OCI-LY7 (cell line): ENCODE results near the gene ANO2. TPM values are rescaled to one million over a fixed set of nuclear protein-coding genes. Genes with fewer than 3 reads are reported as not detected.

ENCODE experiments used
- BruUV-seq: library from RNA; stranded (reverse); fragments of 400-500 nt; replicated peaks from 2 replicates; lab custom pipeline; 2021; lab: Mats Ljungman, UMichigan
- CTCF ChIA-PET: fragments of 300-600 bp; sonication (Branson Sonifier 250); formaldehyde crosslinking; loops from one replicate; lab custom pipeline; 2022; ENCODE audit warnings: antibody characterized with exemption; ENCODE audit not compliant: unreplicated experiment; lab: Charles Lee
- POLR2A ChIA-PET: fragments of 300-600 bp; sonication (Branson Sonifier 250); formaldehyde crosslinking; loops from one replicate; lab custom pipeline; 2022; ENCODE audit warnings: antibody characterized with exemption; lab: Charles Lee
- DNase-seq: peaks from one replicate; pipeline ENCODE4 v3.0.0-alpha.2; 2015; ENCODE audit warnings: low spot score
- H2AFZ ChIP-seq: fragments of 200-600 bp; sonication (generic), shearing (Covaris generic); 2 replicates; pipeline ENCODE4 v1.6.1; 2014; ENCODE audit warnings: mild to moderate bottlenecking, antibody characterized with exemption, low read length, moderate library complexity
- H3K27ac ChIP-seq: fragments of 200-600 bp; sonication (generic); 2 replicates; pipeline ENCODE4 v1.5.1; 2014; ENCODE audit warnings: mixed run types, low read depth, mild to moderate bottlenecking, moderate library complexity, low read length, inconsistent platforms; ENCODE audit not compliant: poor library complexity, severe bottlenecking
- H3K36me3 ChIP-seq: fragments of 200-600 bp; sonication (generic); 2 replicates; pipeline ENCODE4 v1.6.1; 2014; ENCODE audit warnings: mild to moderate bottlenecking, antibody characterized with exemption, low read length, moderate library complexity, mixed read lengths; ENCODE audit not compliant: insufficient read depth
- H3K4me1 ChIP-seq: fragments of 200-600 bp; sonication (generic); 2 replicates; pipeline ENCODE4 v1.5.1; 2014; ENCODE audit warnings: mild to moderate bottlenecking, low read length; ENCODE audit not compliant: insufficient read depth, poor library complexity, severe bottlenecking
- H3K4me2 ChIP-seq: fragments of 200-600 bp; sonication (generic); 2 replicates; pipeline ENCODE4 v1.6.1; 2014; ENCODE audit warnings: mild to moderate bottlenecking, low read length
- H3K4me3 ChIP-seq: fragments of 200-600 bp; sonication (generic); 2 replicates; pipeline ENCODE4 v1.5.1; 2014; ENCODE audit warnings: mild to moderate bottlenecking, low read depth, low read length; ENCODE audit not compliant: poor library complexity, severe bottlenecking
- H3K79me2 ChIP-seq: fragments of 200-600 bp; sonication (generic); 2 replicates; pipeline ENCODE4 v1.6.1; 2016; ENCODE audit warnings: low read depth, mild to moderate bottlenecking, low read length, moderate library complexity, mixed read lengths; ENCODE audit not compliant: insufficient read depth
- H3K9me2 ChIP-seq: fragments of 200-600 bp; sonication (generic); 2 replicates; pipeline ENCODE4 v1.6.1; 2016; ENCODE audit warnings: mild to moderate bottlenecking, low read length, mixed read lengths; ENCODE audit not compliant: insufficient read depth
- H3K9me3 ChIP-seq: fragments of 200-600 bp; sonication (generic); 2 replicates; pipeline ENCODE4 v1.6.1; 2014; ENCODE audit warnings: mild to moderate bottlenecking, mixed run types, low read length, mixed read lengths
- H4K20me1 ChIP-seq: fragments of 200-600 bp; sonication (generic); 2 replicates; pipeline ENCODE4 v1.6.1; 2014; ENCODE audit warnings: mild to moderate bottlenecking, antibody characterized with exemption, low read length, moderate library complexity, mixed read lengths; ENCODE audit not compliant: insufficient read depth
- CTCF ChIP-seq: fragments of 200-600 bp; sonication (generic); conservative IDR thresholded peaks from 2 replicates; pipeline ENCODE4 v1.5.1; 2014; ENCODE audit warnings: mild to moderate bottlenecking, antibody characterized with exemption, low read length, moderate library complexity, mixed read lengths
- EZH2phosphoT487 ChIP-seq: fragments of 200-600 bp; sonication (generic); IDR thresholded peaks from 2 replicates; pipeline ENCODE4 v1.6.1; 2018; ENCODE audit warnings: low read depth, borderline replicate concordance, mild to moderate bottlenecking, mixed run types, antibody characterized with exemption, low read length, moderate library complexity, mixed read lengths
- intact Hi-C: fragments of 100-400 bp; cut with micrococcal nuclease; formaldehyde crosslinking; loops from one replicate; pipeline ENCODE4 v1.10.0; 2022; ENCODE audit not compliant: unreplicated experiment
- total RNA-seq, 2 experiments: library from RNA; depleted of rRNA in 1 of 2; stranded (reverse); fragments of >200 nt in 1 of 2; shearing (Covaris generic) in 1 of 2; gene quantifications; 2 replicates each; pipeline ENCODE4 v1.2.3, GENCODE V29; 2014 to 2022

ANO2 gene
- total RNA-seq, 2 experiments from 2014 or later, result not detected

DNA sequence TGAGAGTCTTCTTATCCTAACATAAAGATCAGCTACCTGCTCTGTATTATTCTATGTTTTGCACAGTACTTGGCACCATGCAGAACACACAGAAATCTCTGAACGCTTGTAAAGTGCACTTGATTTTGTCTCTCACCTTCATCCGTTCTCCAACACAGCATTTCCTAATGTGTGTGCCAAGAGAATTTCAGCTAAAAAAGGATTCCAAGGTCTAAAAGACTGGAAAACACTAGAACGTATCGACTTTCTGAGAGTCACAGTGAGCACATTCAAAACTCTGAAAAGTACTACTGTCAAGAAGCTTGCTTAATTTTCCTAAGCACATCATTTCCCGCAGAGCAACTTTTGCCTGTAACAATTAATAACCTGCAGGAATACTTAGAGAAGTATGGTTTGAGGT lies 211.1 kb downstream of the ANO2 start:
- Histone ChIP-seq H3K4me1 (no peaks in the 10 kb centered on the region), H2AFZ (no peak overlapping the region), H3K79me2 (no peaks in the 10 kb centered on the region), H3K9me3 (no peaks in the 10 kb centered on the region), H3K36me3 (no peaks in the 10 kb centered on the region), H3K27ac (no peak overlapping the region), H4K20me1 (no peaks in the 10 kb centered on the region), H3K4me3 (no peak overlapping the region), H3K4me2 (no peak overlapping the region), H3K9me2 (no peaks in the 10 kb centered on the region)
- POLR2A ChIA-PET, result no interaction called here
- DNase-seq, result no peak
- no TSS peak for BruUV-seq
- CTCF ChIA-PET, result no interaction called here
- TF ChIP-seq EZH2phosphoT487 (no peak), CTCF (no peak)
- intact Hi-C loops, result no loop called here

- Histone ChIP-seq H3K4me3 (no peak overlapping the region), H3K9me2 (no peaks in the 10 kb centered on the region), H2AFZ (no peak overlapping the region), H3K4me2 (no peak overlapping the region), H3K79me2 (no peaks in the 10 kb centered on the region), H3K4me1 (no peaks in the 10 kb centered on the region), H4K20me1 (no peaks in the 10 kb centered on the region), H3K36me3 (no peaks in the 10 kb centered on the region), H3K9me3 (no peaks in the 10 kb centered on the region), H3K27ac (no peak overlapping the region)
- DNase-seq, result no peak
- ChIA-PET CTCF (no interaction called here), POLR2A (no interaction called here)
- intact Hi-C loops, result no loop called here
- TF ChIP-seq CTCF, result no peak
- TF ChIP-seq EZH2phosphoT487, result no peak
- no TSS peak for BruUV-seq
Observed at GRCh38 chr12:5733136-5733755, 211.8 kb downstream of the ANO2 start.

- H2AFZ ChIP-seq, result no peak overlapping the region
- no peaks in the 10 kb centered on the region for H3K9me3 ChIP-seq
- no peak for TF ChIP-seq EZH2phosphoT487
- TF ChIP-seq CTCF, result no peak
- intact Hi-C loops, result no loop called here
- H3K79me2 ChIP-seq, result no peaks in the 10 kb centered on the region
- BruUV-seq, result no TSS peak
- no peak overlapping the region for H3K4me2 ChIP-seq
- ChIA-PET POLR2A (no interaction called here), CTCF (no interaction called here)
- H3K4me1 ChIP-seq, result no peaks in the 10 kb centered on the region
- H3K27ac ChIP-seq, result no peak overlapping the region
- no peaks in the 10 kb centered on the region for H4K20me1 ChIP-seq
- no peaks in the 10 kb centered on the region for H3K36me3 ChIP-seq
- no peak for DNase-seq
- H3K4me3 ChIP-seq, result no peak overlapping the region
- H3K9me2 ChIP-seq, result no peaks in the 10 kb centered on the region
Observed at GRCh38 chr12:5730962-5731361, 214.1 kb downstream of the ANO2 start.
